ENCODE measurements around the gene POMGNT2.

POMGNT2 gene

DNA sequence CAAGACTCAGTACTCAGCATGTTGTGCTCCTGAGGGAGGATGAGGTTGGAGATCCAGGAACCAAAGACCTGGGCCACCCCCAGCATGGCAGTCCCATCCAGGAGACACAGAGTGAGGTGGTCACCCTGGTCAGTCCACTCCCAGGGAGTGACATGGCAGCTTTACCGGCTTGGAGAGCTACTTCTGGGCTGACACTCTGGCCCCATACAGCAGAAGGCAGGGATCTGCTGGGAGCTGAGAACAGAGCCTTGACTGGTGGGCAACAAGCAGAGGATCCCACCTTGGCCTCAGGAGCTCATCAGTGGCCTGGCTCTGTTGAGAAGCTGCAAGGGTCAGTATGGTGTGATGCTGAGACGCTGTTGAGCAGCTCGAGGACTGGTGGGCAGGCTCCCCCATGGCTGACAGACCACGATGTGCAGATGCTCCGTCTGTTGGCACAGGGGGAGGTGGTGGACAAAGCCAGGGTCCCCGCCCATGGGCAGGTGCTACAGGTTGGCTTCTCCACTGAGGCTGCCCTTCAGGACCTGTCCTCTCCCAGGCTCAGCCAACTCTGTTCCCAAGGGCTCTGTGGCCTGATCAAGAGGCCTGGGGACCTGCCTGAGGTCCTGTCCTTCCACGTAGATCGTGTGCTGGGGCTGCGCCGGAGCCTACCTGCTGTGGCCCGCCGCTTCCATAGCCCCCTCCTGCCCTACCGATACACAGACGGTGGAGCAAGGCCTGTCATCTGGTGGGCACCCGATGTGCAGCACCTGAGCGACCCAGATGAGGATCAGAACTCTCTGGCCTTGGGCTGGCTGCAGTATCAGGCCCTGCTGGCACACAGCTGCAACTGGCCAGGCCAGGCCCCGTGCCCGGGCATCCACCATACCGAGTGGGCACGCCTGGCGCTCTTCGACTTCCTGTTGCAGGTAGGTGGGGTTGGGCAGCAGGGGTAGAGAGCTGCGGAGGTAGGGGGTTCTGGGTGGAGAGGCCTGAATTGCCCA lies 72.9 kb downstream of the POMGNT2 start:
- ChIA-PET POLR2A (ENCODE audit: low non-redundant PET) (no interaction called here), CTCF (no interaction called here)
- H3K27ac ChIP-seq = no peak overlapping the region
- no peak for DNase-seq (ENCODE audit: low spot score)
- no peak for TF ChIP-seq CTCF (conservative IDR thresholded peaks at IDR 0.05; ENCODE audit: low read depth)

- POLR2A ChIA-PET (ENCODE audit: low non-redundant PET) = no interaction called here
- CTCF ChIA-PET = no interaction called here
- no peak for DNase-seq (ENCODE audit: low spot score)
Measured at GRCh38 chr3:43031889-43032545, 73.9 kb downstream of the POMGNT2 start.

DNA sequence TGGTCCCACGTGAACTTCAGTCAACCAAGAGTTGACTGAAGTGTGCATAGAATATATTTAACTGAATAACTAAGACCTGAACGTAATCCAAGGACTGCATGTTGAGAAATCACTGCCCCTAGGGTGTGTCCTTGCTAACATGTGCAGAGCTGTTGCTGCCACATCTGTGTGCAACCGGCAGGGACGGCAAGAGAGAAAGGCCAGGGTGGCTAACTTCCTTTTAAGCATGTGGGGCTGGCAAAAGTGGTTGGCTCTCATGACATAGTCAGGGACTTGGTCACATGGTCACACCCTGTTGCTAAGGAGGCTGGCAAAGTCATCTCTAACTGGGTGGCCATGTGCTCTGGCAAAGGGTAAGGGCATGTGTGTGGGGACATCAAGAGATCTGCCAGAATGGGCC lies 74.4 kb downstream of the POMGNT2 start:
- TF ChIP-seq CTCF (conservative IDR thresholded peaks at IDR 0.05; ENCODE audit: low read depth) = no peak
- no peak for DNase-seq (ENCODE audit: low spot score)
- no peak overlapping the region for H3K27ac ChIP-seq
- ChIA-PET CTCF (no interaction called here), POLR2A (ENCODE audit: low non-redundant PET) (no interaction called here)

More at GRCh38 chr3:43031889-43032545, 73.9 kb downstream of the POMGNT2 start:
- H3K27ac ChIP-seq = no peak overlapping the region
- TF ChIP-seq CTCF (conservative IDR thresholded peaks at IDR 0.05; ENCODE audit: low read depth) = no peak

- DNase-seq (ENCODE audit: low spot score) = no peak
- ChIA-PET CTCF (no interaction called here), POLR2A (ENCODE audit: low non-redundant PET) (no interaction called here)
- TF ChIP-seq CTCF (conservative IDR thresholded peaks at IDR 0.05; ENCODE audit: low read depth) = no peak
- no peak overlapping the region for H3K27ac ChIP-seq
Measured at GRCh38 chr3:43030162-43030935, 75.5 kb downstream of the POMGNT2 start.

All from RWPE1 (cell line).